ENCODE results near the gene ZW10.
"Not testable (repeated sequence)": the region's sequence is repeated elsewhere in the genome, so short reads cannot be mapped to it uniquely, and the experiment has no call there.

ZW10 gene

GRCh38 chr11:113789675-113790320 is 16.3 kb upstream of the ZW10 start:
- H3K4me1 ChIP-seq (ENCODE audit: control insufficient read depth, insufficient read depth, low read length, poor library complexity, severe bottlenecking), result no peaks in the 10 kb centered on the region
- no peaks in the 10 kb centered on the region for H3K36me3 ChIP-seq (ENCODE audit: control insufficient read depth, insufficient read depth, low read length)
- 94% methylated on average over 34 to 35 of the region's 35 CpGs for WGBS, 2 experiments (ENCODE audit: insufficient coverage in 2 of 2)
- no peak overlapping the region for H3K4me3 ChIP-seq (ENCODE audit: extremely low read depth, insufficient read depth, low read length, poor library complexity, severe bottlenecking)
- H3K9me3 ChIP-seq (ENCODE audit: control insufficient read depth, low read length), result no peaks in the 10 kb centered on the region
- H3K27ac ChIP-seq (ENCODE audit: low read depth, low read length, severe bottlenecking), result no peak overlapping the region

GRCh38 chr11:113789016-113789415 is 15.5 kb upstream of the ZW10 start:
- not testable (repeated sequence) for H3K36me3 ChIP-seq (ENCODE audit: control insufficient read depth, insufficient read depth, low read length); H3K9me3 ChIP-seq (ENCODE audit: control insufficient read depth, low read length); H3K4me3 ChIP-seq (ENCODE audit: extremely low read depth, insufficient read depth, low read length, poor library complexity, severe bottlenecking); H3K27ac ChIP-seq (ENCODE audit: low read depth, low read length, severe bottlenecking); H3K4me1 ChIP-seq (ENCODE audit: control insufficient read depth, insufficient read depth, low read length, poor library complexity, severe bottlenecking)
- 94 to 95% methylated on average over 21 to 22 of the region's 22 CpGs for WGBS, 2 experiments (ENCODE audit: insufficient coverage in 2 of 2)

GRCh38 chr11:113782134-113782533 is 8.6 kb upstream of the ZW10 start:
- Histone ChIP-seq H3K9me3 (ENCODE audit: control insufficient read depth, low read length) (no peaks in the 10 kb centered on the region), H3K4me1 (ENCODE audit: control insufficient read depth, insufficient read depth, low read length, poor library complexity, severe bottlenecking) (no peaks in the 10 kb centered on the region), H3K27ac (ENCODE audit: low read depth, low read length, severe bottlenecking) (no peak overlapping the region), H3K36me3 (ENCODE audit: control insufficient read depth, insufficient read depth, low read length) (no peaks in the 10 kb centered on the region), H3K4me3 (ENCODE audit: extremely low read depth, insufficient read depth, low read length, poor library complexity, severe bottlenecking) (no peak overlapping the region)
- no CpG with 5 or more reads among the region's 1 CpG for WGBS, 2 experiments (ENCODE audit: insufficient coverage in 2 of 2)

- Histone ChIP-seq H3K9me3 (ENCODE audit: control insufficient read depth, low read length) (no peaks in the 10 kb centered on the region), H3K27ac (ENCODE audit: low read depth, low read length, severe bottlenecking) (no peak overlapping the region), H3K4me3 (ENCODE audit: extremely low read depth, insufficient read depth, low read length, poor library complexity, severe bottlenecking) (no peak overlapping the region), H3K36me3 (ENCODE audit: control insufficient read depth, insufficient read depth, low read length) (no peaks in the 10 kb centered on the region), H3K4me1 (ENCODE audit: control insufficient read depth, insufficient read depth, low read length, poor library complexity, severe bottlenecking) (no peaks in the 10 kb centered on the region)
- 73 to 75% methylated on average over 5 of the region's 5 CpGs for WGBS, 2 experiments (ENCODE audit: insufficient coverage in 2 of 2)
These were observed 8.2 kb upstream of the ZW10 start for GRCh38 chr11:113781682-113782081.

- H3K9me3 ChIP-seq (ENCODE audit: control insufficient read depth, low read length), result no peaks in the 10 kb centered on the region
- no peaks in the 10 kb centered on the region for H3K4me1 ChIP-seq (ENCODE audit: control insufficient read depth, insufficient read depth, low read length, poor library complexity, severe bottlenecking)
- no peaks in the 10 kb centered on the region for H3K36me3 ChIP-seq (ENCODE audit: control insufficient read depth, insufficient read depth, low read length)
- 92 to 96% methylated on average over 2 to 3 of the region's 4 CpGs for WGBS, 2 experiments (ENCODE audit: insufficient coverage in 2 of 2)
- H3K27ac ChIP-seq (ENCODE audit: low read depth, low read length, severe bottlenecking), result no peak within 1 kb of the TSS
- no peak within 1 kb of the TSS for H3K4me3 ChIP-seq (ENCODE audit: extremely low read depth, insufficient read depth, low read length, poor library complexity, severe bottlenecking)
These were observed 6.0 kb upstream of the ZW10 start, which contains the start of gene CLDN25 for GRCh38 chr11:113779496-113779895. Gene CLDN25, plus strand, starts transcription at chr11:113779796. Its CDS starts 0 bp downstream, at chr11:113779796.

GRCh38 chr11:113778111-113778910 is 4.8 kb upstream of the ZW10 start:
- no peak overlapping the region for H3K27ac ChIP-seq (ENCODE audit: low read depth, low read length, severe bottlenecking)
- no peak overlapping the region for H3K4me3 ChIP-seq (ENCODE audit: extremely low read depth, insufficient read depth, low read length, poor library complexity, severe bottlenecking)
- no peaks in the 10 kb centered on the region for H3K36me3 ChIP-seq (ENCODE audit: control insufficient read depth, insufficient read depth, low read length)
- no peaks in the 10 kb centered on the region for H3K4me1 ChIP-seq (ENCODE audit: control insufficient read depth, insufficient read depth, low read length, poor library complexity, severe bottlenecking)
- H3K9me3 ChIP-seq (ENCODE audit: control insufficient read depth, low read length), result no peaks in the 10 kb centered on the region
- 77 to 84% methylated on average over 7 of the region's 11 CpGs for WGBS, 2 experiments (ENCODE audit: insufficient coverage in 2 of 2)

GRCh38 chr11:113774174-113774503 is 647 bp upstream of the ZW10 start:
- H3K27ac ChIP-seq (ENCODE audit: low read depth, low read length, severe bottlenecking), result no peak overlapping the region
- no CpG with 5 or more reads among the region's 1 CpG for WGBS, 2 experiments (ENCODE audit: insufficient coverage in 2 of 2)
- peak overlapping the region; percentile 99 for H3K4me3 ChIP-seq (ENCODE audit: extremely low read depth, insufficient read depth, low read length, poor library complexity, severe bottlenecking)
- H3K9me3 ChIP-seq (ENCODE audit: control insufficient read depth, low read length), result no peaks in the 10 kb centered on the region
- no peaks in the 10 kb centered on the region for H3K4me1 ChIP-seq (ENCODE audit: control insufficient read depth, insufficient read depth, low read length, poor library complexity, severe bottlenecking)
- H3K36me3 ChIP-seq (ENCODE audit: control insufficient read depth, insufficient read depth, low read length), result peaks cover 20% of the 10 kb centered on the region

- H3K36me3 ChIP-seq (ENCODE audit: control insufficient read depth, insufficient read depth, low read length), result peaks cover 31% of the 10 kb centered on the region
- no peaks in the 10 kb centered on the region for H3K9me3 ChIP-seq (ENCODE audit: control insufficient read depth, low read length)
- WGBS, 2 experiments (ENCODE audit: insufficient coverage in 2 of 2), result 0% methylated on average over 7 to 9 of the region's 10 CpGs
- H3K27ac ChIP-seq (ENCODE audit: low read depth, low read length, severe bottlenecking), result peak overlapping the region; percentile 66
- peak overlapping the region; percentile 99 for H3K4me3 ChIP-seq (ENCODE audit: extremely low read depth, insufficient read depth, low read length, poor library complexity, severe bottlenecking)
- H3K4me1 ChIP-seq (ENCODE audit: control insufficient read depth, insufficient read depth, low read length, poor library complexity, severe bottlenecking), result no peaks in the 10 kb centered on the region
These were observed 438 bp downstream of the ZW10 start for GRCh38 chr11:113773092-113773415.

- no peaks in the 10 kb centered on the region for H3K9me3 ChIP-seq (ENCODE audit: control insufficient read depth, low read length)
- H3K36me3 ChIP-seq (ENCODE audit: control insufficient read depth, insufficient read depth, low read length), result peaks cover 42% of the 10 kb centered on the region
- 100% methylated on average over 1 of the region's 3 CpGs; no CpG with 5 or more reads in 1 of the 2 experiments for WGBS, 2 experiments (ENCODE audit: insufficient coverage in 2 of 2)
- H3K4me3 ChIP-seq (ENCODE audit: extremely low read depth, insufficient read depth, low read length, poor library complexity, severe bottlenecking), result no peak overlapping the region
- H3K4me1 ChIP-seq (ENCODE audit: control insufficient read depth, insufficient read depth, low read length, poor library complexity, severe bottlenecking), result no peaks in the 10 kb centered on the region
- no peak overlapping the region for H3K27ac ChIP-seq (ENCODE audit: low read depth, low read length, severe bottlenecking)
These were observed 1.5 kb downstream of the ZW10 start for GRCh38 chr11:113771964-113772363.

GRCh38 chr11:113764527-113765219 is 8.8 kb downstream of the ZW10 start:
- Histone ChIP-seq H3K4me1 (ENCODE audit: control insufficient read depth, insufficient read depth, low read length, poor library complexity, severe bottlenecking) (no peaks in the 10 kb centered on the region), H3K9me3 (ENCODE audit: control insufficient read depth, low read length) (no peaks in the 10 kb centered on the region), H3K4me3 (ENCODE audit: extremely low read depth, insufficient read depth, low read length, poor library complexity, severe bottlenecking) (no peak overlapping the region), H3K36me3 (ENCODE audit: control insufficient read depth, insufficient read depth, low read length) (peaks cover 74% of the 10 kb centered on the region), H3K27ac (ENCODE audit: low read depth, low read length, severe bottlenecking) (no peak overlapping the region)
- WGBS, 2 experiments (ENCODE audit: insufficient coverage in 2 of 2), result 89% methylated on average over 1 of the region's 2 CpGs; no CpG with 5 or more reads in 1 of the 2 experiments

GRCh38 chr11:113763040-113763439 is 10.5 kb downstream of the ZW10 start:
- not testable (repeated sequence) for H3K4me3 ChIP-seq (ENCODE audit: extremely low read depth, insufficient read depth, low read length, poor library complexity, severe bottlenecking); H3K27ac ChIP-seq (ENCODE audit: low read depth, low read length, severe bottlenecking); H3K4me1 ChIP-seq (ENCODE audit: control insufficient read depth, insufficient read depth, low read length, poor library complexity, severe bottlenecking); H3K9me3 ChIP-seq (ENCODE audit: control insufficient read depth, low read length)
- peaks cover 74% of the 10 kb centered on the region for H3K36me3 ChIP-seq (ENCODE audit: control insufficient read depth, insufficient read depth, low read length)
- no CpG with 5 or more reads among the region's 2 CpGs for WGBS, 2 experiments (ENCODE audit: insufficient coverage in 2 of 2)
